Stimulated activated CD8-positive, alpha-beta memory T cell treated with anti-CD3 and anti-CD28 coated beads, Interleukin-7, amount 100 ng/mL, for 1 hour (primary cell): ENCODE data around the gene PCDHGA8.
"Not testable (repeated sequence)": the region's sequence is repeated elsewhere in the genome, so short reads cannot be mapped to it uniquely, and the experiment has no call there.

Experiments used
- DNase-seq, 2 donors: peaks; one replicate each; pipeline ENCODE4 v3.0.0-alpha.2; 2020; ENCODE audit warnings: low read depth in 2 of 2

PCDHGA8 gene

GRCh38 chr5:141402553-141403243, 10.3 kb downstream of the PCDHGA8 start, which contains the start of gene PCDHGA9:
Gene PCDHGA9 (plus strand): TSS chr5:141402778. CDS start chr5:141402953, 175 bp downstream.
- no peak for DNase-seq

DNA sequence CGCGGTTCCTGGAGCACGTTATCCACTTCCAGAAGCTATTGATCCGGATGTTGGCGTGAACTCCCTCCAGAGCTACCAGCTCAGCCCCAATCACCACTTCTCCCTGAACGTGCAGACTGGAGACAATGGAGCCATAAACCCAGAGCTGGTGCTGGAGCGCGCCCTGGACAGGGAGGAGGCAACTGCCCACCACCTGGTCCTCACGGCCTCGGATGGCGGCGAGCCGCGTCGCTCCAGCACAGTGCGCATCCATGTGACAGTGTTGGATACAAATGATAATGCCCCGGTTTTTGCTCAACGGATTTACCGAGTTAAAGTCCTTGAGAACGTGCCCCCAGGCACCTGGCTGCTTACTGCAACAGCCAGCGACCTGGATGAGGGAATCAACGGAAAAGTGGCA, 11.0 kb downstream of the PCDHGA8 start:
- no peak for DNase-seq

DNA sequence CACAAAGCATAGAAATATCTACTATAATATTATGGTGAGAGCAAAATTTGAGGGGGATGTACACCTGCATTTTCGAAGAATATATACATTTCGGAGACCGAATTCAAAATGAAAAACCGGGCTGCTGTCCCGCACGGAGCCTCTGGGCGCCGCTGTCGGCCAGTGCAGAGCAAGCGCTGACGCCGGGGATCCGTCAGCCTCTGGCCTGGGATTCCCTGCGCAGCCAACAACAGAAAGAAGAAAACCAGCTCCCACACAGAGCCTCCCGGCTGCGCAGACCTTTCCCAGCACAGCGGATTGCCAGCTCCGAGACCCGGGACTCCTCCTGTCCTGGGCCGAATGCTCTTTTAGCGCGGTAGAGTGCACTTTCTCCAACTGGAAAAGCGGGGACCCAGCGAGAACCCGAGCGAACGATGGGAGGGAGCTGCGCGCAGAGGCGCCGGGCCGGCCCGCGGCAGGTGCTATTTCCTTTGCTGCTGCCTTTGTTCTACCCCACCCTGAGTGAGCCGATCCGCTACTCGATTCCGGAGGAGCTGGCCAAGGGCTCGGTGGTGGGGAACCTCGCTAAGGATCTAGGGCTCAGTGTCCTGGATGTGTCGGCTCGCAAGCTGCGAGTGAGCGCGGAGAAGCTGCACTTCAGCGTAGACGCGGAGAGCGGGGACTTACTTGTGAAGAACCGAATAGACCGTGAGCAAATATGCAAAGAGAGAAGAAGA, 15.5 kb downstream of the PCDHGA8 start, which contains the start of gene PCDHGB6:
TSS of gene PCDHGB6 (plus strand) at position 232 of the 716 bp plus-strand sequence. CDS start at position 414, 182 bp downstream.
- not testable (repeated sequence) for DNase-seq

GRCh38 chr5:141409598-141410306, 17.3 kb downstream of the PCDHGA8 start:
- no peak for DNase-seq

DNA sequence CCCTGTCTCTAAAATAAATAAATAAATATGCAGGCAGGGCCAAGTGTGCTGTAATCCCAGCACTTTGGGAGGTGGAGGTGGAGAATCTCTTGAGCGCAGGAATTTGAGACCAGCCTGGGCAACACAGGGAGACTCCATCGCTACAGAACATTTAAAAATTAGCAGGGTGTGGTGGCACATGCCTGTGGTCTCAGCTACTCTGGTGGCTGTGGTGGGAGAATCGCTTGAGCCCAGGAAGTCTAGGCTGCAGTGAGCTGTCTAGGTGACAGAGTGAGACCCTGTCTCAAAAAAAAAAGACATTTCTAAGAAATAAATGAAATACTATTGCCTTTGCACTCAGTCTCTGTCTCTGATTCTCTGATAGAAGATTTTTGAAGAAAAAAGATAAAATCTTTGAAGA, 19.1 kb downstream of the PCDHGA8 start:
- DNase-seq: no peak

- no peak for DNase-seq
These were observed 20.6 kb downstream of the PCDHGA8 start, which contains the start of gene PCDHGA10 for GRCh38 chr5:141412854-141413539. Gene PCDHGA10 (plus strand): TSS chr5:141412987. CDS start chr5:141413176, 189 bp downstream.

- DNase-seq: no peak
These were observed 21.2 kb downstream of the PCDHGA8 start for GRCh38 chr5:141413540-141414069.

- not testable (repeated sequence) for DNase-seq
These were observed 22.3 kb downstream of the PCDHGA8 start for GRCh38 chr5:141414548-141415274.

DNA sequence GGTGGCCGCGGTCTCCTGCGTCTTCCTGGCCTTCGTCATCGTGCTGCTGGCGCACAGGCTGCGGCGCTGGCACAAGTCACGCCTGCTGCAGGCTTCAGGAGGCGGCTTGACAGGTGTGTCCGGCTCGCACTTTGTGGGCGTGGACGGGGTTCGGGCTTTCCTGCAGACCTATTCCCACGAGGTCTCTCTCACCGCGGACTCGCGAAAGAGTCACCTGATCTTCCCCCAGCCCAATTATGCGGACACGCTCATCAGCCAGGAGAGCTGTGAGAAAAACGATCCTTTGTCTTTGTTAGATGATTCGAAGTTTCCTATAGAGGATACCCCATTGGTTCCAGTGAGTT, 22.8 kb downstream of the PCDHGA8 start:
- DNase-seq: not testable (repeated sequence)

DNA sequence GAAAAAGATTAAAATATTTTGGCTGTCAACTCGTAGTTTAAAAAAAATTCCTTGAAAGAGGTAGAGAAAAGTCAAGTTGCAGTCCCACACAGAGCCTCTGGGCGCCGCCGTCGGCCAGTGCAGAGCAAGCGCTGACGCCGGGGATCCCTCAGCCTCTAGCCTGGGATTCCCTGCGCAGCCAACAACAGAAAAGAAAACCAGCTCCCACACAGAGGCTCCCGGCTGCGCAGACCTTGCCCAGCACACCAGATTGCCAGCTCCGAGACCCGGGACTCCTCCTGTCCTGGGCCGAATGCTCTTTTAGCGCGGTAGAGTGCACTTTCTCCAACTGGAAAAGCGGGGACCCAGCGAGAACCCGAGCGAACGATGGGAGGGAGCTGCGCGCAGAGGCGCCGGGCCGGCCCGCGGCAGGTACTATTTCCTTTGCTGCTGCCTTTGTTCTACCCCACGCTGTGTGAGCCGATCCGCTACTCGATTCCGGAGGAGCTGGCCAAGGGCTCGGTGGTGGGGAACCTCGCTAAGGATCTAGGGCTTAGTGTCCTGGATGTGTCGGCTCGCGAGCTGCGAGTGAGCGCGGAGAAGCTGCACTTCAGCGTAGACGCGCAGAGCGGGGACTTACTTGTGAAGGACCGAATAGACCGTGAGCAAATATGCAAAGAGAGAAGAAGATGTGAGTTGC, 25.2 kb downstream of the PCDHGA8 start, which contains the start of gene PCDHGB7:
TSS of gene PCDHGB7 (plus strand) at position 184 of the 679 bp plus-strand sequence. CDS start at position 367, 183 bp downstream.
- DNase-seq: not testable (repeated sequence)

DNA sequence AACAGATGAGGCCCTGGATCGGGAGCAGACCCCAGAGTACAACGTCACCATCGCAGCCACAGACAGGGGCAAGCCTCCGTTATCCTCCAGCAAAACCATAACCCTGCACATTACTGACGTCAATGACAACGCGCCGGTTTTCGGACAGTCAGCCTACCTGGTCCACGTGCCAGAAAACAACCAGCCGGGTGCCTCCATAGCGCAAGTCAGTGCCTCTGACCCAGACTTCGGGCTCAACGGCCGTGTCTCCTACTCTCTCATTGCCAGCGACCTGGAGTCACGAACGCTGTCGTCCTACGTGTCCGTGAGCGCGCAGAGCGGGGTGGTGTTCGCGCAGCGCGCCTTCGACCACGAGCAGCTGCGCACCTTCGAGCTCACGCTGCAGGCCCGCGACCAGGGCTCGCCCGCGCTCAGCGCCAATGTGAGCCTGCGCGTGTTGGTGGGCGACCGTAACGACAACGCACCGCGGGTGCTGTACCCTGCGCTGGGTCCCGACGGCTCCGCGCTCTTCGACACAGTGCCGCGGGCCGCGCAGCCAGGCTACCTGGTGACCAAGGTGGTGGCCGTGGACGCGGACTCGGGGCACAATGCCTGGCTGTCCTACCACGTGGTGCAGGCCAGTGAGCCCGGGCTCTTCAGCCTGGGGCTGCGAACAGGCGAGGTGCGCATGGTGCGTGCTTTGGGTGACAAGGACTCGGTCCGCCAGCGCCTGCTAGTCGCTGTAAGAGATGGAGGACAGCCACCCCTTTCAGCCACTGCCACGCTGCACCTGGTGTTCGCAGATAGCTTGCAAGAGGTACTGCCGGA, 26.8 kb downstream of the PCDHGA8 start:
- no peak for DNase-seq

DNA sequence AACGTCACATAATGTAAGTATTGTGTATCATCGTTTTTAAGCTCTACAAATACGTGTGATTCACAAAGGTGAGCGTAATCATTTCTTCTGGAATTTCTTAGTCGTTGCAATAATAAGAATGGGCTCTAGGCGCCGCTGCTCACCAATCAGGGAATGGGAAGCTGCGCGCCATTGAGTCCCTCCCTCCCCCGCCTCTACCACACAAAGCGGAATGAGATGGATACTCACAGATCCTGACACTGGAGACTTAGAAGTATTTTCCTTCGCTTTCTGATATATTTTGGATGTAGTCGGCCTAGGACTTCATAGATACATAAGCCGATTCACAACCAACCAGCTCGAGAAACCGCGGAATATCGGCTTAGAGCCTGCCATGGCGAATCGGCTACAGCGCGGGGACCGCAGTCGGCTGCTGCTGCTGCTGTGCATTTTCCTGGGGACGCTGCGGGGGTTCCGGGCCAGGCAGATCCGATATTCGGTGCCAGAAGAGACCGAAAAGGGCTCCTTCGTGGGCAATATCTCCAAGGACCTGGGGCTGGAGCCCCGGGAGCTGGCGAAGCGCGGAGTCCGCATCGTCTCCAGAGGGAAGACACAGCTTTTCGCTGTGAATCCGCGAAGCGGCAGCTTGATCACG, 28.5 kb downstream of the PCDHGA8 start, which contains the start of gene PCDHGA11:
TSS of gene PCDHGA11 (plus strand) at position 197 of the 634 bp plus-strand sequence. CDS start at position 374, 177 bp downstream.
- no peak for DNase-seq

GRCh38 chr5:141421489-141421855, 29.0 kb downstream of the PCDHGA8 start:
- no peak for DNase-seq

DNA sequence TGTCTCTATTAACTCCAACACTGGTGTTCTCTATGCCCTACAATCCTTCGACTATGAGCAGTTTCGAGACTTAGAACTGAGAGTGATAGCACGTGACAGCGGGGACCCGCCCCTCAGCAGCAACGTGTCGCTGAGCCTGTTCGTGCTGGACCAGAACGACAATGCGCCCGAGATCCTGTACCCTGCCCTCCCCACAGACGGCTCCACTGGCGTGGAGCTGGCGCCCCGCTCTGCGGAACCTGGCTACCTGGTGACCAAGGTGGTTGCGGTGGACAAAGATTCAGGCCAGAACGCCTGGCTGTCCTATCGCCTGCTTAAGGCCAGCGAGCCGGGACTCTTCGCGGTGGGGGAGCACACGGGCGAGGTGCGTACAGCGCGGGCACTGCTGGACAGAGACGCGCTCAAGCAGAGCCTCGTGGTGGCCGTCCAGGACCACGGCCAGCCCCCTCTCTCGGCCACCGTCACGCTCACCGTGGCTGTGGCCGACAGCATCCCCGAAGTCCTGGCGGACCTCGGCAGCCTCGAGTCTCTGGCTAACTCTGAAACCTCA, 30.4 kb downstream of the PCDHGA8 start:
- no peak for DNase-seq

- no peak for DNase-seq
These were observed 35.5 kb downstream of the PCDHGA8 start for GRCh38 chr5:141427783-141428426.

DNA sequence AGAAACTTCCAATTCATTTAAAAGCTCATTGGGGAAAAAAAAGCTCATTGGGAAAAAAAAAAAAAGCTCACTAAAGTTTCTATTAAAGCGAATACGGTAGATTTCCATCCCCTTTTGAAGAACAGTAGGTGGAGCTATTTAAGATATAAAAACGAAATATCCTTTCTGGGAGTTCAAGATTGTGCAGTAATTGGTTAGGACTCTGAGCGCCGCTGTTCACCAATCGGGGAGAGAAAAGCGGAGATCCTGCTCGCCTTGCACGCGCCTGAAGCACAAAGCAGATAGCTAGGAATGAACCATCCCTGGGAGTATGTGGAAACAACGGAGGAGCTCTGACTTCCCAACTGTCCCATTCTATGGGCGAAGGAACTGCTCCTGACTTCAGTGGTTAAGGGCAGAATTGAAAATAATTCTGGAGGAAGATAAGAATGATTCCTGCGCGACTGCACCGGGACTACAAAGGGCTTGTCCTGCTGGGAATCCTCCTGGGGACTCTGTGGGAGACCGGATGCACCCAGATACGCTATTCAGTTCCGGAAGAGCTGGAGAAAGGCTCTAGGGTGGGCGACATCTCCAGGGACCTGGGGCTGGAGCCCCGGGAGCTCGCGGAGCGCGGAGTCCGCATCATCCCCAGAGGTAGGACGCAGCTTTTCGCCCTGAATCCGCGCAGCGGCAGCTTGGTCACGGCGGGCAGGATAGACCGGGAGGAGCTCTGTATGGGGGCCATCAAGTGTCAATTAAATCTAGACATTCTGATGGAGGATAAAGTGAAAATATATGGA, 38.1 kb downstream of the PCDHGA8 start, which contains the start of gene PCDHGA12:
TSS of gene PCDHGA12 (plus strand) at position 176 of the 782 bp plus-strand sequence. CDS start at position 429, 253 bp downstream.
- no peak for DNase-seq

GRCh38 chr5:141431286-141431685, 38.9 kb downstream of the PCDHGA8 start:
- DNase-seq: no peak
